GM23338 (cell line): Measurements from ENCODE around the gene TMUB2.

Experiments
- CREB1 ChIP-seq: fragments of 250-450 bp; sonication (Bioruptor Pico); IDR thresholded peaks from 2 replicates; pipeline ENCODE4 v1.5.0; 2020; ENCODE audit warnings: low read depth, mild to moderate bottlenecking, moderate library complexity
- EZH2 ChIP-seq: fragments of 200-600 bp; sonication (generic); IDR thresholded peaks from one replicate; pipeline ENCODE4 v1.8.0; 2017; ENCODE audit warnings: antibody characterized with exemption, mild to moderate bottlenecking, low read depth; ENCODE audit not compliant: unreplicated experiment
- EZH2phosphoT487 ChIP-seq: fragments of 200-600 bp; sonication (generic); IDR thresholded peaks from one replicate; pipeline ENCODE4 v1.8.1; 2018; ENCODE audit warnings: antibody characterized with exemption; ENCODE audit not compliant: unreplicated experiment
- NANOG ChIP-seq: IDR thresholded peaks from 2 replicates; pipeline ENCODE4 v1.6.1; 2016; ENCODE audit warnings: antibody characterized with exemption, borderline replicate concordance
- POLR2AphosphoS5 ChIP-seq: IDR thresholded peaks from 2 replicates; pipeline ENCODE4 v1.6.1; 2016; ENCODE audit warnings: antibody characterized with exemption, low read depth
- STAT1 ChIP-seq: IDR thresholded peaks from one replicate; pipeline ENCODE4 v1.6.1; 2016; ENCODE audit warnings: antibody characterized with exemption; ENCODE audit not compliant: unreplicated experiment
- ZNF114 ChIP-seq: fragments of 250-450 bp; sonication (Bioruptor Pico); IDR thresholded peaks from 2 replicates; pipeline ENCODE4 v1.5.0; 2020; ENCODE audit warnings: mild to moderate bottlenecking, moderate library complexity
- ZNF331 ChIP-seq: fragments of 250-450 bp; sonication (Bioruptor Pico); IDR thresholded peaks from 2 replicates; pipeline ENCODE4 v1.5.0; 2020; ENCODE audit warnings: low read depth, mild to moderate bottlenecking, moderate library complexity
- TF ChIP-seq, protein P1 (sequence below): IDR thresholded peaks from one replicate; pipeline ENCODE4 v1.6.1; 2018; ENCODE audit warnings: antibody characterized with exemption; ENCODE audit not compliant: unreplicated experiment
- TF ChIP-seq, protein P2 (sequence below), 2 experiments: fragments of 200-600 bp in 1 of 2; sonication (generic) in 1 of 2; conservative IDR thresholded peaks; 2 replicates each; pipeline versions ENCODE4 v1.5.1 to v1.6.1; 2016 to 2017; ENCODE audit warnings: antibody characterized with exemption in 2 of 2, low read depth in 2 of 2, mild to moderate bottlenecking in 2 of 2, moderate library complexity in 1 of 2
- TF ChIP-seq, protein P3 (sequence below): IDR thresholded peaks from 2 replicates; pipeline ENCODE4 v1.6.1; 2016; ENCODE audit warnings: antibody characterized with exemption

GRCh38 chr17:44236444-44236991 lies 49.7 kb downstream of the TMUB2 start:
- TF ChIP-seq STAT1: no peak
- TF ChIP-seq, protein P1, sequence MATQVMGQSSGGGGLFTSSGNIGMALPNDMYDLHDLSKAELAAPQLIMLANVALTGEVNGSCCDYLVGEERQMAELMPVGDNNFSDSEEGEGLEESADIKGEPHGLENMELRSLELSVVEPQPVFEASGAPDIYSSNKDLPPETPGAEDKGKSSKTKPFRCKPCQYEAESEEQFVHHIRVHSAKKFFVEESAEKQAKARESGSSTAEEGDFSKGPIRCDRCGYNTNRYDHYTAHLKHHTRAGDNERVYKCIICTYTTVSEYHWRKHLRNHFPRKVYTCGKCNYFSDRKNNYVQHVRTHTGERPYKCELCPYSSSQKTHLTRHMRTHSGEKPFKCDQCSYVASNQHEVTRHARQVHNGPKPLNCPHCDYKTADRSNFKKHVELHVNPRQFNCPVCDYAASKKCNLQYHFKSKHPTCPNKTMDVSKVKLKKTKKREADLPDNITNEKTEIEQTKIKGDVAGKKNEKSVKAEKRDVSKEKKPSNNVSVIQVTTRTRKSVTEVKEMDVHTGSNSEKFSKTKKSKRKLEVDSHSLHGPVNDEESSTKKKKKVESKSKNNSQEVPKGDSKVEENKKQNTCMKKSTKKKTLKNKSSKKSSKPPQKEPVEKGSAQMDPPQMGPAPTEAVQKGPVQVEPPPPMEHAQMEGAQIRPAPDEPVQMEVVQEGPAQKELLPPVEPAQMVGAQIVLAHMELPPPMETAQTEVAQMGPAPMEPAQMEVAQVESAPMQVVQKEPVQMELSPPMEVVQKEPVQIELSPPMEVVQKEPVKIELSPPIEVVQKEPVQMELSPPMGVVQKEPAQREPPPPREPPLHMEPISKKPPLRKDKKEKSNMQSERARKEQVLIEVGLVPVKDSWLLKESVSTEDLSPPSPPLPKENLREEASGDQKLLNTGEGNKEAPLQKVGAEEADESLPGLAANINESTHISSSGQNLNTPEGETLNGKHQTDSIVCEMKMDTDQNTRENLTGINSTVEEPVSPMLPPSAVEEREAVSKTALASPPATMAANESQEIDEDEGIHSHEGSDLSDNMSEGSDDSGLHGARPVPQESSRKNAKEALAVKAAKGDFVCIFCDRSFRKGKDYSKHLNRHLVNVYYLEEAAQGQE: no peak
- TF ChIP-seq POLR2AphosphoS5: no peak
- TF ChIP-seq, protein P2, sequence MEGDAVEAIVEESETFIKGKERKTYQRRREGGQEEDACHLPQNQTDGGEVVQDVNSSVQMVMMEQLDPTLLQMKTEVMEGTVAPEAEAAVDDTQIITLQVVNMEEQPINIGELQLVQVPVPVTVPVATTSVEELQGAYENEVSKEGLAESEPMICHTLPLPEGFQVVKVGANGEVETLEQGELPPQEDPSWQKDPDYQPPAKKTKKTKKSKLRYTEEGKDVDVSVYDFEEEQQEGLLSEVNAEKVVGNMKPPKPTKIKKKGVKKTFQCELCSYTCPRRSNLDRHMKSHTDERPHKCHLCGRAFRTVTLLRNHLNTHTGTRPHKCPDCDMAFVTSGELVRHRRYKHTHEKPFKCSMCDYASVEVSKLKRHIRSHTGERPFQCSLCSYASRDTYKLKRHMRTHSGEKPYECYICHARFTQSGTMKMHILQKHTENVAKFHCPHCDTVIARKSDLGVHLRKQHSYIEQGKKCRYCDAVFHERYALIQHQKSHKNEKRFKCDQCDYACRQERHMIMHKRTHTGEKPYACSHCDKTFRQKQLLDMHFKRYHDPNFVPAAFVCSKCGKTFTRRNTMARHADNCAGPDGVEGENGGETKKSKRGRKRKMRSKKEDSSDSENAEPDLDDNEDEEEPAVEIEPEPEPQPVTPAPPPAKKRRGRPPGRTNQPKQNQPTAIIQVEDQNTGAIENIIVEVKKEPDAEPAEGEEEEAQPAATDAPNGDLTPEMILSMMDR (conservative IDR thresholded peaks at IDR 0.05; ENCODE audit: low read depth in 2 of 2): no peak
- no peak for TF ChIP-seq EZH2
- TF ChIP-seq, protein P3, sequence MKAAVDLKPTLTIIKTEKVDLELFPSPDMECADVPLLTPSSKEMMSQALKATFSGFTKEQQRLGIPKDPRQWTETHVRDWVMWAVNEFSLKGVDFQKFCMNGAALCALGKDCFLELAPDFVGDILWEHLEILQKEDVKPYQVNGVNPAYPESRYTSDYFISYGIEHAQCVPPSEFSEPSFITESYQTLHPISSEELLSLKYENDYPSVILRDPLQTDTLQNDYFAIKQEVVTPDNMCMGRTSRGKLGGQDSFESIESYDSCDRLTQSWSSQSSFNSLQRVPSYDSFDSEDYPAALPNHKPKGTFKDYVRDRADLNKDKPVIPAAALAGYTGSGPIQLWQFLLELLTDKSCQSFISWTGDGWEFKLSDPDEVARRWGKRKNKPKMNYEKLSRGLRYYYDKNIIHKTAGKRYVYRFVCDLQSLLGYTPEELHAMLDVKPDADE: no peak
- no peak for TF ChIP-seq NANOG
- TF ChIP-seq ZNF114 (CRISPR knock-in tag): no peak
- no peak for TF ChIP-seq EZH2phosphoT487
- TF ChIP-seq CREB1 (CRISPR knock-in tag): no peak
- TF ChIP-seq ZNF331 (CRISPR knock-in tag): no peak
